Activated CD4-positive, alpha-beta T cell treated with anti-CD3 and anti-CD28 coated beads, Interleukin-2, amount 50 U/mL, for 24 hours (primary cell): Measurements from ENCODE around the gene CREB3L1.

Experiments used
- DNase-seq, 2 donors: peaks; one replicate each; pipeline ENCODE4 v3.0.0-alpha.2; 2020; ENCODE audit warnings: low read depth in 1 of 2, low spot score in 1 of 2

The CREB3L1 gene

DNA sequence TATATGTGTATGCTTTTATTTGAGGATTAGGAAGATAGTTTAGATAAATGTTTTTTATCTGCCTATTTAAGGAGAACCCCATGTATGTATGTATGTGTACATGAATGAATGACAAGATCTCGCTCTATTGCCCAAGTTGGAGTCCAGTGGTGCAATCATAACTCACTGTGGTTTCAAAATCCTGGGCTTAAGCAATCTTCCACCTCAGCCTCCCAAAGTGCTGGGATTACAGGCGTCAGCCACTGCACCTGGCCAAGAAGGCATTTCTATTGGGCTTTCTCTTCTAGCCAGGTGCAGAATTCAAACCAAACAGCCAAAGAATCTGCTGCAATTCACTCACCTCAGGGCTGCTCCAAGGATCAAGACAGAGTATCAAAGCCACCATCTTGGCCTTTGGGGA lies 44.3 kb downstream of the CREB3L1 start:
- no peak for DNase-seq

DNA sequence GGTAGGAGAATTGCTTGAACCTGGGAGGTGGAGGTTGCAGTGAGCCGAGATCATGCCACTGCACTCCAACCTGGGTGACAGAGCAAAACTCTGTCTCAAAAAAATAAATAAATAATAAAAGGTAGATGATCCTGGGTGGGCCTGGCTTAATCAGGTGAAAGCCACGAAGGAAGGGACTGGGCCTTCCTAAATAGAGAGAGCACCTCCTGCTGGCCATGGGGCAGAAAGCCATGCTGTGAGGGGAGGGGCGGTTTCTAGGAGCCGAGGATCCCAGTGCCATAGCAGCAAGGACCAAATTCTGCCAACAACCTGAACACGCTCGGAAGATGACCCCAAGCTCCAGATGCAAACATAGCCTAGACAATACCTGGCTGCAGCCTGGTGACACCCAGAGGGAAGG lies 45.3 kb downstream of the CREB3L1 start:
- DNase-seq: no peak

DNA sequence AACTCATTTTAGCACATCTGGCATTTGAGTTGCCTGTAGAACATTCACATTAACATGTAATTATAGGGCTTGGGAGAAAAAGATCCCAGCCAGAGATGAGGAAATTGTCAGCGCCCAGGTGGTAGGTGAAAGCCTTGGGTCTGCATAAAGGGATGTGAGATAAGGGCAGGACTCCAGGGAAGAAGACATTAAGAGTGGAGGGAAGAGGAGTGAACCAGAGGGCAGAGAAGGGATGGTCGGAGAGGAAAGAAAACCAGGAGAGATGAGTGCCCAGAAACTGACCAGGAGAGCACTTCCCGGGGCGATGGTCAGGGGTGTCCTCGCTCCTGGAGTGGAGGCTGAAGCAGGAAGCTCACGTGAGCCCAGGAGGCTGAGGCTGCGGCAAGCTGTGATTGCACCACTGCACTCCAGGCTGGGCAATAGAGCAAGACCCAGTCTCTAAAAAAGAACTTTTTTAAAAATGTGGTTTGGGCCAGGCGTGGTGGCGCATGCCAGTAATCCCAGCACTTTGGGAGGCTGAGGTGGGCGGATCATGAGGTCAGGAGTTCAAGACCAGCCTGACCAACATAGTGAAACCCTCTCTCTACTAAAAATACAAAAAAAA lies 49.5 kb downstream of the CREB3L1 start:
- no peak for DNase-seq

- no peak for DNase-seq
Measured at GRCh38 chr11:46327829-46328228, 50.4 kb downstream of the CREB3L1 start.

- DNase-seq: no peak
Measured at GRCh38 chr11:46330154-46330553, 52.7 kb downstream of the CREB3L1 start.

- no peak for DNase-seq
Measured at GRCh38 chr11:46330563-46331281, 53.3 kb downstream of the CREB3L1 start.

GRCh38 chr11:46331282-46331984 lies 54.0 kb downstream of the CREB3L1 start:
- DNase-seq: no peak

- DNase-seq: no peak
Measured at GRCh38 chr11:46332093-46332567, 54.7 kb downstream of the CREB3L1 start.

- no peak for DNase-seq
Measured at GRCh38 chr11:46332568-46333393, 55.3 kb downstream of the CREB3L1 start.

DNA sequence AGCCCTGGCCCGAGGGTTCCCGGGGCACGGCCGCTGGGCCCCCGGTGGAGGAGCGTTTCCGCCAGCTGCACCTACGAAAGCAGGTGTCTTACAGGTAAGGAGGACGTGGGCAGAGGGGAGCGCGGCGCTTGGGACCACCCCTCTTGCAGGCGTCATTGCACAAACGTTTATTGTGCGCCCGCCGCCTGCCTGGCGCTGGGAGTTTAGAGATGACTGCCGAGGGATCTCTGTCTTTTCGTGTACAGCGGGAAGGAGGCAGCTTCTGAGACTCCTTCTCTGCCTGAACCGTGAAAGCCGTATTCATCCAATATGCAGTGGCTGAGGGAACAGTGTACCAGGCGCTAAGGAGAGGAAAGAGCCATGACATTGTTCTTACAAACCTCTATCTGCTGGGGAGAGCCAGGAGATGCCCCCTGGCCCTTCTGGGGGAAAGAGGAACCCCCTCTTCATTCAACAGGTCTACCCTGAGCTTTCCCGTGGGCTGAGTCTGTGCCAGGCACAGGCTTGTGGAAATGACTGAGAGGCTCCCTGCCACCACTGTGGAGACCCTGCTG lies 56.0 kb downstream of the CREB3L1 start:
- no peak for DNase-seq

DNA sequence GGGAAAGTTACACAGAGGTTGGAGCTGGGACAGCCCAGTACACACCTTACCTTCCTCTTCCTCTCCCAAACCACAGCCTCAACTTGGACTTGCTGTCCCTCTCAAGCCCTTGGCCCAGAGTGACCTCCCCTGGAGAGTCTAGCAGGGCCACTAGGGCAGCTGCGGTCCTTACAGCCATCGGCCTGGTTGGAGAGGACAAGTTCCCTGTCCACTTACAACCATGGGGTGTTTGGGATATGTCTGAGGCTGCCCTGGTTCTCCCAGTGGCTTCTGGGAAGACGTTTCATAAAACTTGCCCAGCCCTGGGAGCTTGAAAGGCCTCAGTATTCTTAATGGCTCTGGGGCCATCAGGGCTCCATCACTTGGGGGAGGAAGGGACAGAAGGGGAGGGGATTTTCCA lies 56.7 kb downstream of the CREB3L1 start:
- no peak for DNase-seq

- DNase-seq: no peak
Measured at GRCh38 chr11:46335271-46335670, 57.8 kb downstream of the CREB3L1 start.

GRCh38 chr11:46335890-46336562 lies 58.6 kb downstream of the CREB3L1 start:
- DNase-seq: no peak

DNA sequence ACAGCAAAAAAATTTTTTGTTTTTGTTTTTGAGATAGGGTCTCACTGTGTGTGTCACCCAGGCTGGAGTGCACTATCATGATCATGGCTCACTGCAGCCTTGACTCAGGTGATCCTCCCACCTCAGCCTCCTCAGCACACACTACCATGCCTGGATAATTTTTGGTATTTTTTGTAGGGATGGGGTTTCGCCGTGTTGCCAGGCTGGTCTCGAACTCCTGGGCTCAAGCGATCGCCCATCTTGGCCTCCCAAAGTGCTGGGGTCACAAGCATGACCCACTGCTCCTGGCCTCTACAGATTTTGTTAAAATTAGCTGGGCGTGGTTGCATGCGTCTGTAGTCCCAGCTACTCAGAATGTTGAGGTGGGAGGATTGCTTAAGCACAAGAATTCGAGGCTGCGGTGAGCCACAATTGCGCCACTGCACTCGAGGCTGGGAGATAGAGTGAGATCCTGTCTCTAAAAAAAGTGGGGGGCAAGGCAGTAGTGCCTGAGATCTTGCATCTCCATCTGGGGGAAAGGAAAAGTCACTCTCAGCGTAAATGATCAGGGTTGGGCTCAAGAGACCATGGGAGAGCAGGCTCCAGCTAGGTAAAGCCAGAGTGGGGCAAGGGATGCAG lies 59.2 kb downstream of the CREB3L1 start:
- DNase-seq: no peak

- DNase-seq: no peak
Measured at GRCh38 chr11:46337626-46338345, 60.3 kb downstream of the CREB3L1 start.

DNA sequence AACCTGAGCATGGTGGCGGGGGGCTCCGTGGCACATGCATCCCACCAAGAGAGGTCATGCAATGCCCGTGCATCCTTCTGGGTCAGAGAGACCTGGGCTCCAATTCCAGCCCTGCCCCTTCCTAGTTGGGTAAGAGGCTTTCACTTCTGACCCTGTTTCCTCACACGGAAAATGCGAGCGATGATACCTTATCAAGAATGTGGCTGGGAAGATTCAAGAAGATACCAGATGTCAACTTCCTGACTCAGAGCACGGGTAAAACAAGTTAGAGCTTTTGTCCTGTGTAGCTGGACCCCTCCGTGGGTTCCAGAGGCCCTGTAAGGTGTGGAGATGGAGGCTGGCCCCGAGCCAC lies 61.1 kb downstream of the CREB3L1 start:
- no peak for DNase-seq

- DNase-seq: no peak
Measured at GRCh38 chr11:46338988-46339666, 61.7 kb downstream of the CREB3L1 start.

- no peak for DNase-seq
Measured at GRCh38 chr11:46339816-46340215, 62.4 kb downstream of the CREB3L1 start.

DNA sequence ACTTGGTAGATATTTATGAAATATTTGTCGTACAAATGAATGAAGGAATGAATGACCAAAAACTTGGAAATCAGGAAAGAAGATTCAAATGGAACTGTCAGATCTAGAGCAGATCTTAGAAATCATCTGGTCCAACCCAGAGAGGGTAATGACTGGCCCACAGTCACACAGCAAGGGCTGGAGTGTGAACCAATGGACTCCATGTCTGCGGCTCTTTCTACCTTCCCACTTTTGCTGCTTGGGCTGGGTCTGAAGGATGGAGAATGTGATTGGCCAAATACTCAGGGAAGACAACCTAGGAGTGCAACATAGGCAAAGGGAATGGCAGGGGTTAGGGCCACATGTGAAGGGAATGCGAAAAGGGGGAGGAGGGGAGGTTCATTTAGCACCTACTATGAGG lies 64.0 kb downstream of the CREB3L1 start:
- DNase-seq: no peak
